WTC11 (cell line): ENCODE measurements around the gene PGBD5. TPM values are rescaled to one million over a fixed set of nuclear protein-coding genes. Genes with fewer than 3 reads are reported as not detected.

Experiments
- ATAC-seq: fragments of 200-7000 bp; cut with Tn5 transposase; 2 replicates; pipeline ENCODE4 v1.10.0; 2021; ENCODE audit warnings: mild to moderate bottlenecking, moderate library complexity
- CTCF ChIA-PET: fragments of 300-600 bp; sonication (Branson Sonifier 250); formaldehyde crosslinking; loops from one replicate; lab custom pipeline; 2021; ENCODE audit warnings: antibody characterized with exemption; lab: Charles Lee
- POLR2A ChIA-PET: fragments of 350-600 bp; sonication (Branson Sonifier 250); formaldehyde crosslinking; loops from one replicate; lab custom pipeline; 2021; ENCODE audit warnings: antibody characterized with exemption; lab: Charles Lee
- DNase-seq: peaks from one replicate; pipeline ENCODE4 v3.0.0; 2021; ENCODE audit warnings: low spot score
- H3K27ac Mint-ChIP-seq: 2 replicates; pipeline ENCODE4 v1.8.0; 2021; ENCODE audit warnings: mixed read lengths
- H3K27me3 Mint-ChIP-seq: 2 replicates; pipeline ENCODE4 v1.8.0; 2021; ENCODE audit warnings: low read depth, mild to moderate bottlenecking, moderate library complexity, mixed read lengths
- H3K36me3 Mint-ChIP-seq: 2 replicates; pipeline ENCODE4 v1.8.0; 2021; ENCODE audit warnings: mixed read lengths
- H3K4me1 Mint-ChIP-seq: 2 replicates; pipeline ENCODE4 v1.8.0; 2022; ENCODE audit warnings: mixed read lengths
- H3K4me3 Mint-ChIP-seq: 2 replicates; pipeline ENCODE4 v1.8.0; 2021; ENCODE audit warnings: mild to moderate bottlenecking, moderate library complexity, mixed read lengths
- H3K9me3 Mint-ChIP-seq: 2 replicates; pipeline ENCODE4 v1.8.0; 2021; ENCODE audit warnings: mixed read lengths
- AFF4 ChIP-seq: sonication (generic); formaldehyde crosslinking; IDR thresholded peaks from 2 replicates; pipeline ENCODE4 v1.8.1; 2023; ENCODE audit warnings: mild to moderate bottlenecking, missing genetic modification reagents, borderline replicate concordance
- AR ChIP-seq: fragments of 250-450 bp; sonication (Bioruptor Pico); IDR thresholded peaks from 2 replicates; pipeline ENCODE4 v1.9.0; 2021; ENCODE audit warnings: mild to moderate bottlenecking
- CREB1 ChIP-seq: sonication (generic); formaldehyde crosslinking; IDR thresholded peaks from 2 replicates; pipeline ENCODE4 v1.8.0; 2023; ENCODE audit warnings: mild to moderate bottlenecking, missing genetic modification reagents
- CREM ChIP-seq: sonication (generic); formaldehyde crosslinking; IDR thresholded peaks from 2 replicates; pipeline ENCODE4 v1.8.1; 2022; ENCODE audit warnings: mild to moderate bottlenecking, missing genetic modification reagents, moderate library complexity
- CTCF ChIP-seq: fragments of 200-600 bp; IDR thresholded peaks from 2 replicates; pipeline ENCODE4 v1.8.0; 2022; ENCODE audit warnings: antibody characterized with exemption
- E2F4 ChIP-seq: sonication (generic); formaldehyde crosslinking; IDR thresholded peaks from 2 replicates; pipeline ENCODE4 v1.8.1; 2022; ENCODE audit warnings: low read depth, mild to moderate bottlenecking, moderate library complexity, missing genetic modification reagents, borderline replicate concordance
- EMX1 ChIP-seq: fragments of 250-450 bp; sonication (Bioruptor Pico); IDR thresholded peaks from 2 replicates; pipeline ENCODE4 v1.8.0; 2021; ENCODE audit warnings: mild to moderate bottlenecking
- HMGA2 ChIP-seq: fragments of 250-450 bp; sonication (Bioruptor Pico); IDR thresholded peaks from 2 replicates; pipeline ENCODE4 v1.4.0; 2021; ENCODE audit warnings: mild to moderate bottlenecking, moderate library complexity
- IRF2 ChIP-seq: sonication (generic); formaldehyde crosslinking; IDR thresholded peaks from 2 replicates; pipeline ENCODE4 v1.8.0; 2022; ENCODE audit warnings: low read depth, missing genetic modification reagents, borderline replicate concordance
- MXD4 ChIP-seq: fragments of 250-450 bp; sonication (Bioruptor Pico); IDR thresholded peaks from 2 replicates; pipeline ENCODE4 v1.8.0; 2021; ENCODE audit warnings: mild to moderate bottlenecking, moderate library complexity, borderline replicate concordance
- NR2C2 ChIP-seq: sonication (generic); formaldehyde crosslinking; IDR thresholded peaks from 2 replicates; pipeline ENCODE4 v1.8.0; 2022; ENCODE audit warnings: mild to moderate bottlenecking, missing genetic modification reagents
- ZBTB43 ChIP-seq: sonication (generic); formaldehyde crosslinking; IDR thresholded peaks from 2 replicates; pipeline ENCODE4 v1.8.1; 2023; ENCODE audit warnings: mild to moderate bottlenecking, missing genetic modification reagents
- ZNF138 ChIP-seq: sonication (generic); formaldehyde crosslinking; conservative IDR thresholded peaks from 2 replicates; pipeline ENCODE4 v1.8.1; 2022; ENCODE audit warnings: mild to moderate bottlenecking, moderate library complexity, missing genetic modification reagents
- ZNF512 ChIP-seq: sonication (generic); formaldehyde crosslinking; IDR thresholded peaks from 2 replicates; pipeline ENCODE4 v1.8.1; 2022; ENCODE audit warnings: missing genetic modification reagents, borderline replicate concordance
- total RNA-seq: library from RNA; stranded (reverse); gene quantifications from 3 replicates; pipeline ENCODE4 v1.2.3, GENCODE V29; 2021

PGBD5 gene
- total RNA-seq, 1 experiment from 2014 or later = 23.8 TPM

- no peak for TF ChIP-seq EMX1 (CRISPR knock-in tag)
- TF ChIP-seq CTCF = no peak
- no peak for TF ChIP-seq HMGA2 (CRISPR knock-in tag)
- TF ChIP-seq, all 79 proteins: peak for 0
These were observed 124.3 kb downstream of the PGBD5 start (continued) for GRCh38 chr1:230301822-230302221.

- no peaks in the 10 kb centered on the region for H3K27me3 Mint-ChIP-seq
- DNase-seq (no peak), ATAC-seq (no peak)
- no peaks in the 10 kb centered on the region for H3K9me3 Mint-ChIP-seq
- CTCF ChIA-PET = interaction anchor here (1.5 kb wide), 1 partner anchor 10 kb away, joined by 3 read pairs; no protein-coding TSS in a partner anchor
- POLR2A ChIA-PET = no interaction called here
- TF ChIP-seq ZNF512 (CRISPR knock-in tag) (no peak), ZBTB43 (CRISPR knock-in tag) (no peak), NR2C2 (CRISPR knock-in tag) (no peak)
- no peak overlapping the region for H3K27ac Mint-ChIP-seq
- H3K4me3 Mint-ChIP-seq = no peak overlapping the region
- no peaks in the 10 kb centered on the region for H3K36me3 Mint-ChIP-seq
- H3K4me1 Mint-ChIP-seq = no peaks in the 10 kb centered on the region
These were observed 124.8 kb downstream of the PGBD5 start for GRCh38 chr1:230301322-230301721.

GRCh38 chr1:230300322-230301301 lies 125.5 kb downstream of the PGBD5 start:
- peaks cover 2% of the 10 kb centered on the region; the same call in 1 of the 2 replicates for H3K4me1 Mint-ChIP-seq
- no peaks in the 10 kb centered on the region for H3K36me3 Mint-ChIP-seq
- ChIA-PET CTCF (no interaction called here), POLR2A (no interaction called here)
- ATAC-seq (no peak), DNase-seq (no peak)
- no peaks in the 10 kb centered on the region for H3K27me3 Mint-ChIP-seq
- H3K27ac Mint-ChIP-seq = no peak overlapping the region
- no peak overlapping the region for H3K4me3 Mint-ChIP-seq
- no peaks in the 10 kb centered on the region for H3K9me3 Mint-ChIP-seq
- TF ChIP-seq E2F4 = no peak
- no peak for TF ChIP-seq CREB1 (CRISPR knock-in tag)
- no peak for TF ChIP-seq MXD4 (CRISPR knock-in tag)
- no peak for TF ChIP-seq AFF4 (CRISPR knock-in tag)
- TF ChIP-seq AR (CRISPR knock-in tag) = no peak
- no peak for TF ChIP-seq HMGA2 (CRISPR knock-in tag)
- no peak for TF ChIP-seq CREM (CRISPR knock-in tag)
- TF ChIP-seq ZNF138 = no peak
- no peak for TF ChIP-seq IRF2
